ENCODE data around the gene THBD. TPM values are rescaled to one million over a fixed set of nuclear protein-coding genes. Genes with fewer than 3 reads are reported as not detected.

The THBD gene
- total and polyA plus RNA-seq, 2 donors (not counting 1 experiment from before 2014, with no cell fraction given) = 0.99 to 8.4 TPM

DNA sequence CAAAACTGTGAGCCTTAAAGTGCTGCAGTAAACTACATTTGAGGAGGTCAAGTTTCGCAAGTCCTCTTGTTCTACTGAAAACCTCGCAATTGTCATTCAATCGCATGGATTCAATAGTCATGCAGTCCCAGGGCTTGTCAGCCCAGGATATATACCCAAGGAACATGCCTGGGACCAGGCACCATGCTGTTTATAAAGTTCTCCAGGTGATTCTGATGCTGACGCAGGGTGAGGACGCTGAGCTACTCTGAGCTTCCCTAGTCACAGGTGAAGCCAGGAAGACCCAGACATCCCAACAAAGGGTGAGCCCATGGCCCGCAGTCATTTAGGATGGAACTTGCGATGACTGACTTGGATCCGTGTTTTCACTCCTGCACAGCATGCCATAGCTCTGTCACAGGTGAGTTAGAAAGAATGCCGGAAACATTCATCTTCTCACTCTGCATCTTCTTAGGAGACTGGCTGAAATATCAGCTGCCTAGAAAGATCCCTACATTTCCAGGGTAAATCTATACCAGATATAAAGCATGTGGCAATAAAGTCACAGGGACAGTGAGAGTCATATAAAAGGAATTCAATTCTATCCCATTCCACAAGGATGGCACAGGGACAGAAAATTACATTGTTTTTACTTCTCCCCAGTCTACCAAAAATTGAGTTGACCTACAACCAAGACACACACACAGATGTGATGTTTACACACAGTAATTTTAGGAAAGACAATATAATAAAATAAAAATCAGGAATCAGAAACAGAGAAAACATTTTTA is 41.4 kb downstream of the THBD start:
- Histone ChIP-seq H3K4me3 (replicated peaks in 1 of 4; ENCODE audit: control extremely low read depth in 1 of 4, insufficient read depth in 1 of 4, low read depth in 3 of 4, low read length in 4 of 4) (no peak overlapping the region), H3K9me3 (ENCODE audit: control insufficient read depth, insufficient read depth, low read depth, low read length) (no peaks in the 10 kb centered on the region), H3K4me2 (ENCODE audit: extremely low read depth, insufficient read depth, low read length) (no peak overlapping the region), H4K20me1 (ENCODE audit: control insufficient read depth, extremely low read depth, insufficient read depth, low read length) (no peaks in the 10 kb centered on the region), H3K4me1 (ENCODE audit: control insufficient read depth, extremely low read depth, insufficient read depth, low read length) (no peaks in the 10 kb centered on the region), H3K27ac (ENCODE audit: insufficient read depth, low read length) (no peak overlapping the region), H3K27me3 (ENCODE audit: control insufficient read depth, insufficient read depth, low read length) (no peaks in the 10 kb centered on the region), H3K36me3 (ENCODE audit: control insufficient read depth, insufficient read depth, low read length) (no peaks in the 10 kb centered on the region), H2AFZ (ENCODE audit: low read length) (no peak overlapping the region), H3K79me2 (ENCODE audit: control insufficient read depth, insufficient read depth, low read length) (no peaks in the 10 kb centered on the region), H3K9ac (ENCODE audit: insufficient read depth, low read length) (no peak overlapping the region)
- DNase-seq (ENCODE audit: low read depth in 2 of 2) = no peak
- no peak for TF ChIP-seq EZH2 (IDR thresholded peaks at IDR 0.05; ENCODE audit: low read length, missing control alignments)
- TF ChIP-seq, protein P1, sequence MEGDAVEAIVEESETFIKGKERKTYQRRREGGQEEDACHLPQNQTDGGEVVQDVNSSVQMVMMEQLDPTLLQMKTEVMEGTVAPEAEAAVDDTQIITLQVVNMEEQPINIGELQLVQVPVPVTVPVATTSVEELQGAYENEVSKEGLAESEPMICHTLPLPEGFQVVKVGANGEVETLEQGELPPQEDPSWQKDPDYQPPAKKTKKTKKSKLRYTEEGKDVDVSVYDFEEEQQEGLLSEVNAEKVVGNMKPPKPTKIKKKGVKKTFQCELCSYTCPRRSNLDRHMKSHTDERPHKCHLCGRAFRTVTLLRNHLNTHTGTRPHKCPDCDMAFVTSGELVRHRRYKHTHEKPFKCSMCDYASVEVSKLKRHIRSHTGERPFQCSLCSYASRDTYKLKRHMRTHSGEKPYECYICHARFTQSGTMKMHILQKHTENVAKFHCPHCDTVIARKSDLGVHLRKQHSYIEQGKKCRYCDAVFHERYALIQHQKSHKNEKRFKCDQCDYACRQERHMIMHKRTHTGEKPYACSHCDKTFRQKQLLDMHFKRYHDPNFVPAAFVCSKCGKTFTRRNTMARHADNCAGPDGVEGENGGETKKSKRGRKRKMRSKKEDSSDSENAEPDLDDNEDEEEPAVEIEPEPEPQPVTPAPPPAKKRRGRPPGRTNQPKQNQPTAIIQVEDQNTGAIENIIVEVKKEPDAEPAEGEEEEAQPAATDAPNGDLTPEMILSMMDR (conservative IDR thresholded peaks at IDR 0.05 in 1 of 2, IDR thresholded peaks at IDR 0.05 in 1 of 2; ENCODE audit: low read depth in 1 of 2, low read length in 2 of 2) = no peak

GRCh38 chr20:23007462-23007861 is 42.0 kb downstream of the THBD start:
- Histone ChIP-seq H3K4me3 (replicated peaks in 1 of 4; ENCODE audit: control extremely low read depth in 1 of 4, insufficient read depth in 1 of 4, low read depth in 3 of 4, low read length in 4 of 4) (no peak overlapping the region), H3K9ac (ENCODE audit: insufficient read depth, low read length) (no peak overlapping the region), H4K20me1 (ENCODE audit: control insufficient read depth, extremely low read depth, insufficient read depth, low read length) (no peaks in the 10 kb centered on the region), H2AFZ (ENCODE audit: low read length) (no peak overlapping the region), H3K9me3 (ENCODE audit: control insufficient read depth, insufficient read depth, low read depth, low read length) (no peaks in the 10 kb centered on the region), H3K27me3 (ENCODE audit: control insufficient read depth, insufficient read depth, low read length) (no peaks in the 10 kb centered on the region), H3K79me2 (ENCODE audit: control insufficient read depth, insufficient read depth, low read length) (no peaks in the 10 kb centered on the region), H3K4me1 (ENCODE audit: control insufficient read depth, extremely low read depth, insufficient read depth, low read length) (no peaks in the 10 kb centered on the region), H3K4me2 (ENCODE audit: extremely low read depth, insufficient read depth, low read length) (no peak overlapping the region), H3K36me3 (ENCODE audit: control insufficient read depth, insufficient read depth, low read length) (no peaks in the 10 kb centered on the region), H3K27ac (ENCODE audit: insufficient read depth, low read length) (no peak overlapping the region)
- no peak for DNase-seq (ENCODE audit: low read depth in 2 of 2)
- TF ChIP-seq, protein P1 (conservative IDR thresholded peaks at IDR 0.05 in 1 of 2, IDR thresholded peaks at IDR 0.05 in 1 of 2; ENCODE audit: low read depth in 1 of 2, low read length in 2 of 2) = no peak
- no peak for TF ChIP-seq EZH2 (IDR thresholded peaks at IDR 0.05; ENCODE audit: low read length, missing control alignments)

DNA sequence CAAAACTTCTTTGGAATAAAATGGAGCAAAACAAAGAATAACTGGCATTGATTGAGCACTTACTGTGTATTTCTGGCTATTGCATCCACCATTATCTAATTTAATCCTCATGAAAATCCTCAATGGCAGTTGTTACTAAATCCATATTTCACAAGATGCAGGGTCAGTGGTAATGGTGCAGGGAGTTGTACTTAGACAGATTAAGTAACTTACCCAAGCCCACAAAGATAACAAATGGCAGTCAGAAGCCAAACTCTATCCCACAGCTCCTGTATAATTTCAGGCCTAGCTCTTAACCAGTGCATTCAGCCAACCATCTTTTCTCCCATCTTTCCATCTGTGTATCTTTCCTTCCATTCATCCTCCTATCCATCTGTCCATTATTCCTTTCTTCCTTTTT is 43.7 kb downstream of the THBD start:
- H3K79me2 ChIP-seq (ENCODE audit: control insufficient read depth, insufficient read depth, low read length) = no peaks in the 10 kb centered on the region
- no peaks in the 10 kb centered on the region for H4K20me1 ChIP-seq (ENCODE audit: control insufficient read depth, extremely low read depth, insufficient read depth, low read length)
- H3K4me3 ChIP-seq (replicated peaks in 1 of 4; ENCODE audit: control extremely low read depth in 1 of 4, insufficient read depth in 1 of 4, low read depth in 3 of 4, low read length in 4 of 4) = no peak overlapping the region
- H3K9ac ChIP-seq (ENCODE audit: insufficient read depth, low read length) = no peak overlapping the region
- no peak overlapping the region for H2AFZ ChIP-seq (ENCODE audit: low read length)
- H3K36me3 ChIP-seq (ENCODE audit: control insufficient read depth, insufficient read depth, low read length) = no peaks in the 10 kb centered on the region
- H3K4me2 ChIP-seq (ENCODE audit: extremely low read depth, insufficient read depth, low read length) = no peak overlapping the region
- H3K9me3 ChIP-seq (ENCODE audit: control insufficient read depth, insufficient read depth, low read depth, low read length) = no peaks in the 10 kb centered on the region
- no peaks in the 10 kb centered on the region for H3K27me3 ChIP-seq (ENCODE audit: control insufficient read depth, insufficient read depth, low read length)
- DNase-seq (ENCODE audit: low read depth in 2 of 2) = no peak
- no peak overlapping the region for H3K27ac ChIP-seq (ENCODE audit: insufficient read depth, low read length)
- no peaks in the 10 kb centered on the region for H3K4me1 ChIP-seq (ENCODE audit: control insufficient read depth, extremely low read depth, insufficient read depth, low read length)
- TF ChIP-seq EZH2 (IDR thresholded peaks at IDR 0.05; ENCODE audit: low read length, missing control alignments) = no peak
- TF ChIP-seq, protein P1 (conservative IDR thresholded peaks at IDR 0.05 in 1 of 2, IDR thresholded peaks at IDR 0.05 in 1 of 2; ENCODE audit: low read depth in 1 of 2, low read length in 2 of 2) = no peak
